Measurements from ENCODE around the gene TAS2R16.

- TF ChIP-seq CTCF (conservative IDR thresholded peaks at IDR 0.05 in 1 of 2, IDR thresholded peaks at IDR 0.05 in 1 of 2; ENCODE audit: low read depth in 1 of 2, low read length in 2 of 2) (no peak), EZH2 (IDR thresholded peaks at IDR 0.05; ENCODE audit: low read length, missing control alignments) (no peak)
Observed at GRCh38 chr7:122951006-122951405, 44.5 kb downstream of the TAS2R16 start.
